Right lobe of liver (tissue), 4 donors: ENCODE measurements around the gene LAMC1.

Experiments used
- POLR2A ChIP-seq: fragments of 450-650 bp; IDR thresholded peaks from one replicate; pipeline ENCODE4 v1.6.1; 2017; ENCODE audit warnings: antibody characterized with exemption, mild to moderate bottlenecking
- TF ChIP-seq, protein P1 (sequence below), 4 donors: fragments of 200-600 bp in 3 of 4; fragments of 450-650 bp in 1 of 4; IDR thresholded peaks; one replicate each; pipeline versions ENCODE4 v1.5.1 to v1.8.0; 2016 to 2022; ENCODE audit warnings: antibody characterized with exemption in 4 of 4, mild to moderate bottlenecking in 2 of 4
- donor health status: DM: no; HTN: no; CAD: no.
- donor health status: DM: no; HTN: no; CAD: no.
- donor health status: DM: no; HTN: yes; CAD: no.

DNA sequence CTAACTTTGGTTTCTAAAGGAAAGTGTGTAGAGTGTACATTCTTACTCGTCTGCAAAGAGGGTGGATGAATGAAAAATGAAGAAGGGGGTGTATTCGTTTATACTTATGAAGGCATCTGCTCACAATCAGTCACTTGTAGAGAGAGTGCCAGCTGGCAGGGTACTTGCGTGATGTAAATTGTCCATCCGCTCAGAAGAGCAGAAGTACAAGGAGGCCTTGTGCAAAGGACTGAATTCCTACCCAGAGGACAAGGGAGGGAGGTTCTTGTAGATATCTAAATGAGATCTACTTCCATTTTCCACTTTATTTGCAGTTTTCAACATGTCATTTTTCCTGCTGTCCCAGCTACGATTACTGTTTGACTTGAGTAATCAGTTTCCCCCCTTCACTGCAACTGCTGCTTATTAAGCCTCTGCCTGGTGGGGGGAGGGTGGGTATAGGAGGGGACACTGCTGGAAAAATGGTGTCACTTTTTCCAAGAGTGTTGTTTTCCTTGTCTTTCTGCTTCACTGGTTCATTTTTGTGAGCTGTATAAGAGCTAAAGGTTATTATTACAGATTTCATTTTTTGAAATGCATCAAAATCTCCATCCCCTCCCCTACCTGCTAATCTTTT lies 67.3 kb downstream of the LAMC1 start:
- TF ChIP-seq, protein P1, sequence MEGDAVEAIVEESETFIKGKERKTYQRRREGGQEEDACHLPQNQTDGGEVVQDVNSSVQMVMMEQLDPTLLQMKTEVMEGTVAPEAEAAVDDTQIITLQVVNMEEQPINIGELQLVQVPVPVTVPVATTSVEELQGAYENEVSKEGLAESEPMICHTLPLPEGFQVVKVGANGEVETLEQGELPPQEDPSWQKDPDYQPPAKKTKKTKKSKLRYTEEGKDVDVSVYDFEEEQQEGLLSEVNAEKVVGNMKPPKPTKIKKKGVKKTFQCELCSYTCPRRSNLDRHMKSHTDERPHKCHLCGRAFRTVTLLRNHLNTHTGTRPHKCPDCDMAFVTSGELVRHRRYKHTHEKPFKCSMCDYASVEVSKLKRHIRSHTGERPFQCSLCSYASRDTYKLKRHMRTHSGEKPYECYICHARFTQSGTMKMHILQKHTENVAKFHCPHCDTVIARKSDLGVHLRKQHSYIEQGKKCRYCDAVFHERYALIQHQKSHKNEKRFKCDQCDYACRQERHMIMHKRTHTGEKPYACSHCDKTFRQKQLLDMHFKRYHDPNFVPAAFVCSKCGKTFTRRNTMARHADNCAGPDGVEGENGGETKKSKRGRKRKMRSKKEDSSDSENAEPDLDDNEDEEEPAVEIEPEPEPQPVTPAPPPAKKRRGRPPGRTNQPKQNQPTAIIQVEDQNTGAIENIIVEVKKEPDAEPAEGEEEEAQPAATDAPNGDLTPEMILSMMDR (IDR thresholded peaks at IDR 0.05) = no peak
- TF ChIP-seq POLR2A = no peak
